Neural cell (in vitro differentiated cells): ENCODE results near the gene EMD.

ENCODE experiments used
- EZH2 ChIP-seq: fragments of 200-600, 300-800 bp; shearing (Covaris generic), sonication (generic); IDR thresholded peaks from 2 replicates; pipeline ENCODE4 v1.6.1; 2014; ENCODE audit warnings: antibody characterized with exemption, low read length, borderline replicate concordance, mild to moderate bottlenecking; ENCODE audit not compliant: insufficient read depth, poor library complexity, severe bottlenecking
- TF ChIP-seq, protein P1 (sequence below): fragments of 450-650 bp; IDR thresholded peaks from 2 replicates; pipeline ENCODE4 v1.5.1; 2014; ENCODE audit warnings: antibody characterized with exemption, mild to moderate bottlenecking, moderate library complexity; ENCODE audit not compliant: poor library complexity, severe bottlenecking

DNA sequence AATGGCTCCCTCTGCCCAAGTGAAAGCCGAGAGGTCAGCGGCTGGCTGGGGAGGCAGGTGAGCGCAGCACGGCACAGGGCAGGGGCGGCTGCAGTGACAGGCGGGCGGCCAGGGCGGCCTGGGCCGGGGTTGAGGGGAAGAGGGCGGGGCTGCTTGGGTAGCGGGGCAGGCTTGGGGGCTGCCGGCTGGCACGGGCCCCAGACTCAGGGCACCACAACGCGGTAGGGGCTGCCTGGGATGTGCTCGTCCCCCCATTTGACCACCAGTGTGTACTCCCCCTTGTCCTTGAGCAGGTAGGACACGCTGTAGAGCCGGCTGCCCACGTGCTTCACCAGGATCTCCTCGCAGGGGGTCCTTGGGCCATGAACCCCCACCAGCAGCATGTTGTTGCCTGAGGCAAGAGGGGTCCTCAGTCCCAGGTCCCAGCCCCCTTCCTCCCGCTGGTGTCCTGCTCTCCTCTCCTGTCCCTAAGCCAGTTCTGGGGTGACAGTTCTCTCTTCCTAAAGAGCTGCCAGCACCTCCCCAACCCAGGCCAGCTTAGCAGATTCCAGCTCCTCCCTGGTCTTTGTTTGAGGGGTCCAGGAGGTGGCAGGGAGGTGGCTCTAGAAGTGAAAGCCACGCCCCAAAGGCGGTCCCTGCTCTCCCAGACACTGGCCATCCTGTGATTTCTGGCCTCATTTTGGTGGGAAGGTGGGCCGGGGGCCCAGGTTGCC lies 30.3 kb upstream of the EMD start:
- TF ChIP-seq EZH2 = no peak
- TF ChIP-seq, protein P1, sequence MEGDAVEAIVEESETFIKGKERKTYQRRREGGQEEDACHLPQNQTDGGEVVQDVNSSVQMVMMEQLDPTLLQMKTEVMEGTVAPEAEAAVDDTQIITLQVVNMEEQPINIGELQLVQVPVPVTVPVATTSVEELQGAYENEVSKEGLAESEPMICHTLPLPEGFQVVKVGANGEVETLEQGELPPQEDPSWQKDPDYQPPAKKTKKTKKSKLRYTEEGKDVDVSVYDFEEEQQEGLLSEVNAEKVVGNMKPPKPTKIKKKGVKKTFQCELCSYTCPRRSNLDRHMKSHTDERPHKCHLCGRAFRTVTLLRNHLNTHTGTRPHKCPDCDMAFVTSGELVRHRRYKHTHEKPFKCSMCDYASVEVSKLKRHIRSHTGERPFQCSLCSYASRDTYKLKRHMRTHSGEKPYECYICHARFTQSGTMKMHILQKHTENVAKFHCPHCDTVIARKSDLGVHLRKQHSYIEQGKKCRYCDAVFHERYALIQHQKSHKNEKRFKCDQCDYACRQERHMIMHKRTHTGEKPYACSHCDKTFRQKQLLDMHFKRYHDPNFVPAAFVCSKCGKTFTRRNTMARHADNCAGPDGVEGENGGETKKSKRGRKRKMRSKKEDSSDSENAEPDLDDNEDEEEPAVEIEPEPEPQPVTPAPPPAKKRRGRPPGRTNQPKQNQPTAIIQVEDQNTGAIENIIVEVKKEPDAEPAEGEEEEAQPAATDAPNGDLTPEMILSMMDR = no peak
